Measurements from ENCODE around the gene ETV6. TPM values are rescaled to one million over a fixed set of nuclear protein-coding genes. Genes with fewer than 3 reads are reported as not detected.

The ETV6 gene
- total RNA-seq, 6 experiments from 2014 or later: 7.2 to 28.3 (median 11.0) TPM

DNA sequence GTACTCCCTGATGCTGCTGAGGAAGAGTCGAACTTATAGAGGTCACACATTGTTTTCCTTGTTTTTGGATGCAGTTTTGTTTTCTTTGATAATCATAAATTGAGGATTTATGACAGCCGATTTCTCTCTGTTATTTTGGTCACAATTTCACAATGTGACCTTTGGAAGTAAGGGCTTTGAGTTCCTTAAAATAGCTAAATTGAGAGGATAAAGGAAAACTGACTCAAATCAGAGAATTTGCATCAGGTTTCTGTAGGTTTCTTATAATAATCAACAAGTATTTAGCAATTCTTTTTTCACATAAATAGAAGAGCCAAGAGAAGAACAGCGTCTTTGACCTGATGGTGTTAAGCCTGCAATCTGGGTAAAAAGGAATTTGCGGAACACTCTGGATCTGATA, 66.1 kb downstream of the ETV6 start:
- peaks cover 0 to 60% (median 7%) of the 10 kb centered on the region in 4 donors for H3K4me1 ChIP-seq

DNA sequence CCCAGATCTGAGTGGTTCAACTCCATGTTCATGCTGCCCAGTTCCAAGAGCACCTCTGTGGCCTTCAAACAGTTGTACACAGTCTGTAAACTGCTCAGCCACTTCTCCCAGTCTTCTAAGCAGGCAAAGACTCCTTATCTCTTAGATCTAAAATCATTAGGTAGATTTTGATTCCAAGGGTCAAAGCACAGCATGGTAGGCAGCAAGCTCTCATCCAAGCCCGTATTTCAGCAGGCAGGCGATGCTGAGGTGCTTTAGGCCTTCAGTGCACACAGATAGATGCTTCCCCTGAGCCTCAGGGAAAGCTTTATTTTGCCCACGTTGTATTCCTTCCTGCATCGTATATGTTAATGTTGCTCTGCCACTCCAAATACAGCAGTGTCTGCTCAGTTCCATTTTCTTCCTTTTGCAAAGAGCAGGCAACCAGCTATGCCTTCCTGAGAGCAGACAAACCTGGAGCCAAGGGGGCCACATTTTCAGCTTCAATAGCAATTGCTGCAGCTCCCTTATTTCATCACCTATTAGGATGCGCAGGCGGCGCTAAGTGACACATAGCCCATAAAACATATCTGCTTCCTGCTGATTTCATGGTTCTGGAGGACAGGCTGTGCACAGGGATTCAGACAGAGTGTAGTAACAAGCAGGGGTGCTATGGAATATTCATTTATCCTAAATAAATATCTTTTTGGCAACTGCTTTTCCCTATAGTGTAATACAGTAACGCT, 67.5 kb downstream of the ETV6 start:
- DNase-seq (no peak), ATAC-seq (peak; percentile 17 to 38 (median 34))
- Histone ChIP-seq H3K4me3 (no peak overlapping the region), H3K4me1 (peaks cover 0 to 47% (median 5%) of the 10 kb centered on the region in 4 donors), H3K27me3 (no peaks in the 10 kb centered on the region), H3K9me3 (no peaks in the 10 kb centered on the region), H3K36me3 (no peaks in the 10 kb centered on the region), H3K27ac (peak overlapping the region in 1 of 3 donors; percentile 45)
- TF ChIP-seq, protein P1, sequence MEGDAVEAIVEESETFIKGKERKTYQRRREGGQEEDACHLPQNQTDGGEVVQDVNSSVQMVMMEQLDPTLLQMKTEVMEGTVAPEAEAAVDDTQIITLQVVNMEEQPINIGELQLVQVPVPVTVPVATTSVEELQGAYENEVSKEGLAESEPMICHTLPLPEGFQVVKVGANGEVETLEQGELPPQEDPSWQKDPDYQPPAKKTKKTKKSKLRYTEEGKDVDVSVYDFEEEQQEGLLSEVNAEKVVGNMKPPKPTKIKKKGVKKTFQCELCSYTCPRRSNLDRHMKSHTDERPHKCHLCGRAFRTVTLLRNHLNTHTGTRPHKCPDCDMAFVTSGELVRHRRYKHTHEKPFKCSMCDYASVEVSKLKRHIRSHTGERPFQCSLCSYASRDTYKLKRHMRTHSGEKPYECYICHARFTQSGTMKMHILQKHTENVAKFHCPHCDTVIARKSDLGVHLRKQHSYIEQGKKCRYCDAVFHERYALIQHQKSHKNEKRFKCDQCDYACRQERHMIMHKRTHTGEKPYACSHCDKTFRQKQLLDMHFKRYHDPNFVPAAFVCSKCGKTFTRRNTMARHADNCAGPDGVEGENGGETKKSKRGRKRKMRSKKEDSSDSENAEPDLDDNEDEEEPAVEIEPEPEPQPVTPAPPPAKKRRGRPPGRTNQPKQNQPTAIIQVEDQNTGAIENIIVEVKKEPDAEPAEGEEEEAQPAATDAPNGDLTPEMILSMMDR (IDR thresholded peaks at IDR 0.05): no peak
- TF ChIP-seq POLR2A (IDR thresholded peaks at IDR 0.05): no peak
- intact Hi-C loops (cut with DNase I): no loop called here
- 67% methylated on average over 8 of the region's 8 CpGs for WGBS (ENCODE audit: insufficient coverage, low coverage, low lambda C conversion rate, missing lambda C conversion rate)

More for the DNA sequence above, 66.1 kb downstream of the ETV6 start:
- Histone ChIP-seq H3K36me3 (no peaks in the 10 kb centered on the region), H3K27me3 (no peaks in the 10 kb centered on the region), H3K4me3 (no peak overlapping the region), H3K27ac (no peak overlapping the region), H3K9me3 (no peaks in the 10 kb centered on the region)
- 63% methylated on average over 4 of the region's 4 CpGs for WGBS (ENCODE audit: insufficient coverage, low coverage, low lambda C conversion rate, missing lambda C conversion rate)
- TF ChIP-seq, protein P1 (IDR thresholded peaks at IDR 0.05): no peak
- no peak for TF ChIP-seq POLR2A (IDR thresholded peaks at IDR 0.05)
- DNase-seq (no peak), ATAC-seq (no peak)
- intact Hi-C loops (cut with DNase I): no loop called here

DNA sequence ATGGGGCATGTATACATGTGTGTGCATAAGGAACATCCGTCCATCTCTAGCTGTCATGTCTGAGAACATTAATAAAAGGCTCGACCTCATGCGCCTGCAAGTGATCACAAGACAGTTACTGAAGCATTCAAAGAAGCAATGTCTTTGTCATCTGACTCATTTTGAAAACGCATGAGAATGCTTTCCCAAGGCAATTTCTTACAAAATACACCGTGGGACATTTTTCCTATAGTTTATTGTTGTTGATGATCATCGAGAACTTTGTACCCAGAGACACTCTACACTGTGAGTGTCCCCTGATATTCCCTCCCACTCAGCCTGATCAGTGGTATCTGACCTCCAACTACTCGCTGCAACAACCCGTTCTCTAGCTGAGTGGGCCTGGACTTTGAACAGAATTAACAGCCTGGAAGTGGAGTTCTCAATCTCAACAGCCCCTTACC, 68.1 kb downstream of the ETV6 start:
- H3K4me1 ChIP-seq: peaks cover 0 to 45% (median 5%) of the 10 kb centered on the region in 4 donors
- H3K36me3 ChIP-seq: no peaks in the 10 kb centered on the region
- peak overlapping the region in 1 of 3 donors; percentile 24 for H3K27ac ChIP-seq
- H3K9me3 ChIP-seq: no peaks in the 10 kb centered on the region
- ATAC-seq (peak; percentile 60 to 85 (median 72)), DNase-seq (no peak)
- H3K27me3 ChIP-seq: no peaks in the 10 kb centered on the region
- TF ChIP-seq, protein P1 (IDR thresholded peaks at IDR 0.05): no peak
- no peak for TF ChIP-seq POLR2A (IDR thresholded peaks at IDR 0.05)
- intact Hi-C loops (cut with DNase I): no loop called here
- WGBS (ENCODE audit: insufficient coverage, low coverage, low lambda C conversion rate, missing lambda C conversion rate): 55% methylated on average over 8 of the region's 8 CpGs
- no peak overlapping the region for H3K4me3 ChIP-seq

DNA sequence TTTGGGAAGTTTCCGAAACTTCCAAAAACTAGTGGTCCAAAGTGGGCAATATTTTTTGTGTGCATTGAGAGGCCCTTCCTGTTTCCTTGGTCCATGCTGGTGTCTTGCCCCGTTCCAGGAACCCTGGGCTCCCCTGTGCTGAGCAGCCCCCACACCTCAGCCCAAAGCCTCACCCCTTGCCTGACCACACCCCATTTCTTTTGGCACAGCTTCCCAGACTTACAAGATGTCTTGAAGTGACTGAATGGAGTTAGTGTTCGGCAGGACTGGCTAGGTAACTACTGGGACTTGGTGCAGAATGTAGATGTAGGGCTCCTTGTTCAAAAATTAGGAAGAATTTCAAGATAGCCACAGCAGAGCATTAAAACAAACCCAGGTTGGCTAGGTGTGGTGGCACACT, 68.6 kb downstream of the ETV6 start:
- no peaks in the 10 kb centered on the region for H3K27me3 ChIP-seq
- peaks cover 0 to 45% (median 5%) of the 10 kb centered on the region in 4 donors for H3K4me1 ChIP-seq
- H3K4me3 ChIP-seq: no peak overlapping the region
- ATAC-seq (no peak), DNase-seq (no peak)
- intact Hi-C loops (cut with DNase I): no loop called here
- WGBS (ENCODE audit: insufficient coverage, low coverage, low lambda C conversion rate, missing lambda C conversion rate): 80% methylated on average over 3 of the region's 3 CpGs
- peak overlapping the region in 1 of 3 donors; percentile 24 for H3K27ac ChIP-seq
- TF ChIP-seq, protein P1 (IDR thresholded peaks at IDR 0.05): no peak
- TF ChIP-seq POLR2A (IDR thresholded peaks at IDR 0.05): no peak
- no peaks in the 10 kb centered on the region for H3K9me3 ChIP-seq
- H3K36me3 ChIP-seq: no peaks in the 10 kb centered on the region

Data from right lobe of liver (tissue), 6 donors.